Right forelimb (tissue), 1 donor: ENCODE results near the gene PAK1.

Experiments used
- DNase-seq: peaks from one replicate; pipeline ENCODE4 v3.0.0-alpha.2; 2018

The PAK1 gene

GRCh38 chr11:77431813-77432212, 42.1 kb downstream of the PAK1 start:
- no peak for DNase-seq

GRCh38 chr11:77428598-77428997, 45.3 kb downstream of the PAK1 start:
- DNase-seq, result no peak

DNA sequence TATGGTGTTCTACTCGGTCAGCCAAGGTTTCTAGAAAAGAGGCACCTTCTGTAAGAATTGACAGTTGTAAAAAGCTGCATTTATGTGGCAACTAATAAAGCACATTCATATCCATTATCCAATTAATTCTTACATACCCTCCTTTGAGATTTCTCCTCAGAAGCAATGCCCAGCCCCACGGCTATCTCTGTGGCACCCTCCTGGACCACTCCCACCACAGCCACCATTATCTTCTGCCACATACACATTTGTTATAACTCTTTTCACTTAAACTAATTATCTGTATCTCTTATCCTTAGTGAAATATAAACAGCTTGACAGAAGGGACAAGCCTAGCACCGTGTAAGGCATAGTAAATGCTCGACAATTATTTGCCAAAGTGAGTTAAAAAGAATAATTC, 48.5 kb downstream of the PAK1 start:
- no peak for DNase-seq

DNA sequence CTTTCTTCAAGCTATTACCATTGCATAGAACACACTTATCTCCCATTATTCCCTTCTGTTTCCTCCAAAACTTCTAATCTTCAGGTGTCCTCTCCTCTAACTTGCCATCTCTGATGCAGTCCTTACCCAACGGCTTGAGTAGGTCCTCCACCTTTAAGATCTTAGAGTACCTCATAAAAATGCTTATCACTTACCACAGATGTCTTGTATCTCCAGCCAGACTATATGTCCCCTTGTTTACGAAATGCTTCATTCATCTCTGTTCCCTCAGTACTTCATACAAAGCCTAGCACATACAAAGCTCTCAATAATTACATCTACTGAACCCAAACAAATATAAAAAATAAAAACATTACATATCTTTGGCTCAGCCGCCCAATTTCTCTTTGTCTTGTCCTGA, 49.2 kb downstream of the PAK1 start:
- DNase-seq, result no peak

- DNase-seq, result no peak
These were observed 50.3 kb downstream of the PAK1 start for GRCh38 chr11:77423624-77424023.

DNA sequence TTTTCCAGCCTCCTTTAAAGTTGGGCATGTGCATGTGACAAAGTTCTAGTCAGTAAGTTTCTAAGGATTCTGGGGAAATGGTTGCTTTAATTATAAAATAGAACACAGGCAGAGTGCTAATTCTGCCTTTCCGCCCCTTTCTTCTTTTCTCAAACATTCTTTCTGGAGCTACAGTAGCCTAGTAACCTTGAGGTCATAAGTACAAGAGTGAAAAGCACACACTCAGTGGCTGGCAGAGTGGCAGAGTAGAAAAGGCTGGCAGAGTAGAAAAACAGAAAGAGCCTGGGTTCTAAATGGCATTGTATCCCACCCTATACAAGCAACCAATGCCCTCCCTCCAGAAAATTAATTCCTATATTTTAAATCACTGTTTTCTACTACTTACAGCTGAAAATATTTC, 51.2 kb downstream of the PAK1 start:
- no peak for DNase-seq

DNA sequence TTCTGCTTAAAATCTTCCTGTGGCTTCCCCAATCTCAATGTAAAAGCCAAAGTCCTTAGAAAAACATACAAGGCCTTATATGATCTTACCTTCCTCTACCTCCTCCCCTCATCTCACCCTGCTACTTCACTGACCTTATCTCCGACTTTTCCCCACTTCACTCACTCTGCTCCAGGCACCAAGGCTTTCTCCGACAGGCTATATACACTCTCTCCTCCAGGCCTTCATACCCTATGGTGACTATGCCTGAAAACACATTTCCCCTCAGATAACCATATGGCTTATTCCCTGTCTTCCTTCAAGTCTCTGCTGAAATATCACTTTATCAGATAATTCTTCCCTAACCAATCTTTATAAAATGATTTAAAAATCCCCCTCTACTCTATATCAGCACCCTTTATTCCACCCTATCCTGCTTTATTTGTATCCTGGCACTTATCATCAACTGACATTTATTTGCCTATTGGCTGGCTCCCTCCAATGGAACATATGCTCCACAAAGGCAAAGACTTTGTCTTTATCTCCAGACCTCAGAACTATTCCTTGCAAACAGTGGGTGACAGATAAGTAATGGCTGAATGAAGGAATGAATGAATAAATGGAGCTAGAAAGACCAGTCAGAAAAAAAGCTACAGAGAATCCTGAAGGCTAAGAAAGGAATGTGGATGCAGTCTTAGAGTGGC, 52.7 kb downstream of the PAK1 start:
- no peak for DNase-seq

GRCh38 chr11:77418971-77419597, 54.8 kb downstream of the PAK1 start:
- DNase-seq, result no peak

DNA sequence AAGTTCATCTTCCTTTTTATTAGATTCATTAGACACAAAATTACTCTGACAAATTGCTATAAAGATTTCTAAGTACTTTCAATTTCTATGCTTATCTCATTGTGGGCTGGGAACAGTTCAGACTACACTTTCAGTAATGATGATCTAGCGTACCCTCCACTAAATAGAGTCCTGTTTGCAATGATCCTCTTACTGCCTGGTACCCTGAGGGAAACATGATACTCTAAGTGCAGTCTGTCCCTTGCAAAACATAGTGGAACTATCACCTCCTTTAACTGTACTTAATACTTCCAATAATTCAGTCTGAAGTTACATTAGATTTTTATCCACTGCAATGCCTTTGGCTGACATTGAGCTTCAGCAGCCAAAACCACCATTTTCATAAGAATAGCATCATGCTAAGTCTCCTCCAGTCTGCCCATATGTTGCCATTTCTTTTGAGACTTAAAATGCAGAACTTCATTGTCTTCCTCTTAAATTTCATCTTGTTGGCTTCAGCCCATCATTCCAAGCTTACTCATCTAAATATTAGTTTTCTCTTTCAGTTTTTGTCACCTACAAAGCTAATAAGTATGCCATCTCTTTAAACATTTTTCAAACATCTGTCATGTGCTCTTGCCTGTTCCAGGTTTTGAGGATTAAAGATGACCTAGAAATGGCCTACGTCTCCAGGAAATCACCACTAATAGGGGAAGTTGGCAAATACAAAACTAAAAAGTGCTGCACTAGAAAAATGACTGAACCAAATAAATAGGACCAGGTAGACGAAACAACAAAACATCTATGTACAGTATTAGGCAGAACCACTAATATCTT, 55.5 kb downstream of the PAK1 start:
- DNase-seq, result no peak

- DNase-seq, result no peak
These were observed 57.5 kb downstream of the PAK1 start for GRCh38 chr11:77416357-77416756.

DNA sequence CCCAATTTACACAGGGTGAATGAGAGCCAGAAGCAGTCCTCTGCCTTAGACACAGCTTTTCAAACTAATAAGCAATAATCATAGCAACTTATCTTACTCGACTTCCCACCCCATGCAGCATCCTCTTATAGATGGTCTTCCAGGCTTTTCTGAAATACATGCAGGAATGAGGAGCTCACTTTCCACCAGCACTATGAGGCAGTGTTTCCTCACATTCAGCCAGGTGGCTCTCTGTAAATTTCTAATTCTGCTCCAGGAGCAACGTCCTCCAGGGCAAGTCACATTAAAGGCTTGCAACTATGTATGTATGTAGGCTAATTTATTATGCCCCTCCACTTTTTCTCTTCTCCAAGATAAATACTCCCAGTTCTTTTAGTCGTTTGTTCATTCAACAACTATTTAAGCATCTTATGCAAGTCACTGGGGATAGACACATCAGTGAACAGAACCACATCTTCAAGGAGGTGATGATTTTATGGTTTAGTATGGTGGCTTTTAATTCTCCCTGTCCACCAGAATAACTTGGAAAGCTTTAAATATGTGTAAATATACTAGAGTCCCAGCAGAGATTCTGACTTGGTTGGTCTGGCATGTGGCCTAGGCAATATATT, 59.9 kb downstream of the PAK1 start:
- no peak for DNase-seq

DNA sequence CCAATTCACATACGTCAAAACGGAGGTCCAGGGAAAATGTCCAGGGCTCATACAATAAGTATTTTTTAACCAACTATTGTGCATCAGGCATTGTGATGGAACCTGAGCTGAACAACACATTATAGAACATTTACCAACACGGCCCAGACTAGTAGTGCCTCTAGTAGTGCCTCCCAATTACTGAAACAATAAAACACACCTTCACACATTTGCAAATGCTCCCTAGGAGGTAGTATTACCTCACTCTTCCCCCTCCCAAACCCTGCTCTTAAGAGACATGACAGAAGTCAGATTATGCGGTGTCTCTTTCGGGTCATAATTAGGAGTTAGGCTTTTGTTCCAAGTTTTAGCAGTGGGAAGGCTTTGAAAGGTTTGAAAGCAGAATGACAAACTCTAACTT, 61.1 kb downstream of the PAK1 start:
- no peak for DNase-seq

DNA sequence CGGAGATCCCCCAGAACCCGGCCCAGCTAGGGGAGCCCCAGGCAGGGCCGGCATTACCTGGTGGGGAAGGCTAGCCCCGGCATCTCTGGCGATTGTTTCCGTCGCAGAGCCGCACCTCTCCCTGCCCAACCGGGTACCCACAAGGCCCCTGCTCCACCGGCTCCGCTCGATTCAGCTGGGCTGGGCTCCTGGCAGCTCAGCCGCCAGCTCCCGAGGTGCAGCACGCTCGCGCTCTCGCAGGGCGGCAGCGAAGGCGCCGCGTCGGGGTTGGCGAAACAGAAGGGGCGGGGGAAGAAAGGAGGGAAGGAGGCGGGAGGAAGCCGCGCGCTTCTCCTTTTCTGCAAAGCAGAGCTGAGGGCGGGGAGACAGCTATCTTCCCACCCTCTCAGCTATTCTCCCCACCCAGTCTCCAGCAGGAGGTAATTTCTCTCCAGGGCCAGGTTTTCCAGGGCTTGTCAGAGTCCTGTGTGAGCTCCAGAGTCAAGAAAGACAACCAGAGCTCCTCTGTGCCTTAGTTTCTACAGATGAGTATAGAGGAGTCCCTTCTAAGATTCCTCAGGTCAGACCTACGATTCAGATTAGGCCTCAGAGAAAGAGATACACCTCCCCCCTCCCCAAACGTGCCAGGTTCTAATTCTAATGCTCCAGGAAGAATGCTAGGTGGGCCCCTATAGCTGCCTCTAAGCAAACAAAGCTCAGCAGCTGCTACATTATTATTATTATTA, 62.0 kb downstream of the PAK1 start:
- peak; percentile 90 for DNase-seq

GRCh38 chr11:77411137-77411707, 62.7 kb downstream of the PAK1 start:
- DNase-seq, result peak; percentile 47

DNA sequence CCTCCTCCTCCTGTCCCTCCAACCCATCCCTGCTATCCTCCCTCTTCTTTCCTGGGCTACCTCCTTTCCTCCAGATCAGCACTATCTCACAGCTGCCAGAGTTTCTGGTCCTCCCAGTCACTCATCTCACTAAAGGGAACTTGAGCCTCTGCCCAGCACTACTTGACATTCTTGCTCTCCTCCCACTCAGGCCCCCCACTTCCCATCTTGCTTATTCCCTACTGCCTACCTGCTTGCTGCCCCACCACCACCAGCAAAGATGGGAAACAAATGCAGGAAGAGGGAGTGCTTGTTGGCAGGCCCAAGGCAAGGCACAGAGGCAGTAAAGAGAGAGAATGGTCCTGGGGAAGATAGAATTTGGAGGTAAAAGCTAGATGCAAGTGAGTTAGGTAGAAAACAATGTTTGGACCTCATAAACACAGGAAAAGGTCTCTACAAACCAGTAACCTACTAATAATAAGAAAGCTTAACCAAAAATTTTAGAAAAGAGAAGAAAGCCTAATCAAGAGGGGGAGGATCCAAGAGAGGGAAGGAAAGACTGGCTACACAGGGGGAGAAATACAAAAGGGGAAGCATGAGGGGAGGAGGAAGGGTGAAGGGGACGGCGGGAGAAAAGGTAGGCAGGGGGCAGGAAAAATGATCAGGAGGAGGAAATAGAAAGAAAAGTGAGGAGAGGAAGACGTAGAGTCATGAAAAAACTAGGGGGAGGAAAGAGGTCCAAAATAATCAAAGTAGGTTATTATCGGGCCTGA, 63.6 kb downstream of the PAK1 start:
- no peak for DNase-seq

GRCh38 chr11:77409046-77409445, 64.8 kb downstream of the PAK1 start:
- DNase-seq, result no peak

GRCh38 chr11:77407613-77408012, 66.3 kb downstream of the PAK1 start:
- DNase-seq, result peak; percentile 55

DNA sequence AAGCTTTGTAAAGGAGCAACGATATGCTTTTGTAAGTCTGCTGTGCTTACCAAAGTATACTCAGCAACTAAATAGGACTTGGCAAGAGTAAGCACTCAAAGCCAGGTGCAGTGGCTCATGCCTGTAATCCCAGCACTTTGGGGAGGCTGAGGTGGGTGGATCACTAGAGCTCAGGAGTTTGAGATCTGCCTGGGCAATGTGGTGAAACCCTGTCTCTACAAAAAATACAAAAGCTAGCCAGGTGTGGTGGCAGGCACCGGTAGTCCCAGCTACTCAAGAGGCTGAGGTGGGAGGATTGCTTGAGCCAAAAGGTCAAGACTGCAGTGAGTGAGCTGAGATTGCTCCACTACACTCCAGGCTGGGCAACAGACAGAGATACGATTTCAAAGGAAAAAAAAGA, 67.5 kb downstream of the PAK1 start:
- no peak for DNase-seq

GRCh38 chr11:77403211-77403610, 70.7 kb downstream of the PAK1 start:
- DNase-seq, result no peak

DNA sequence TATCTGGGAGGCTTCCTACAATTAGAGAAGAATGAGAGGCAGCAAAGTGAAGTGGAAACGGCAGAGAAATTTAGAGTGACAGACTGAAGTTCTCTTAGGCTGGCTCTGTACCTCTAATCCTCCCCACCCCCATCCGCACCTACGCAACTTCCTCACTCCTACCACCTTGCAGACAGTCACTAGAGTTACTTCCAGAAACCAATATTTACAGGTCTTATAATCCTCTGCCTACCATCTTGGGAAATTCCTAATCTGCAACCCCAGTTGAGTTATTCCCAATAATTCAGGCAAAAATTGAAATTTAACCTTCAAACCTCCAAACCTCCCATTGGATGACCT, 71.7 kb downstream of the PAK1 start:
- no peak for DNase-seq

DNA sequence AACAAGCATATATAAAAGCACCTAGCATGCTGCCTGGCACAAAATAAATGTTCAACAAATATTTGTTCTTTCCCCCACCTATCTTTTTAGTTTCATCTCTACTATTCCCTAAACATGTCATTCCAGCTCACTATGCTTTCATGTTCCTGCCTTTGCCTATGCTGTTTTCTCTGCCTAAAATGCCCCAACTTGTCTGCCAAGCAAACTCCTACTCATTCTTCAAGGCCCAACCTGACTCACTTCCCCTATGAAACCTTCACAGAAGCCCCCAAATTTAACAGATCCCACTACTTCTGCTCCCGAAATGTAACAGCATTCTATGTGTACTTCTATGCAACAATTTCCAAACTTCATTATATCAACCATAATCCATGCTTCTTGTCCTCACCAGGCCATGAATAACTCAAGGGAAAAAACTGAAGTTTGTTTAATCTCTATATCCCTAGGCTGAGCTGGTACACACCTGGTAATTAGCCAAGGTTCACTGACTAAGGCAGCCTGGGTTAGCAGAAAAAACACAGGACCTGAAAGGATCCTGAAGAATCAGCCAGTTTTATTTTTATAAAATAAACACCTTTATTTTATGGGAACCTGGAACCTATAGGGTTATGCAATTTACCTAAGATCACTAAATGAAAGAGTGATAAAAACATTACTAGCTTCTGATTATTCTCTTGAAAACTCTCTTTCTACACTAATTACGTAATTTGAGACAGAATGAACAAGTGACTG, 72.2 kb downstream of the PAK1 start:
- no peak for DNase-seq
